HG02571 (cell line): Measurements from ENCODE around the gene KRTAP12-3.
"Not testable (repeated sequence)": the region's sequence is repeated elsewhere in the genome, so short reads cannot be mapped to it uniquely, and the experiment has no call there.

Experiments
- ATAC-seq: cut with Tn5 transposase; IDR thresholded peaks from one replicate; pipeline ENCODE4 v1.9.1; 2021; ENCODE audit warnings: mild to moderate bottlenecking, moderate library complexity; ENCODE audit not compliant: unreplicated experiment

Gene KRTAP12-3, protein sequence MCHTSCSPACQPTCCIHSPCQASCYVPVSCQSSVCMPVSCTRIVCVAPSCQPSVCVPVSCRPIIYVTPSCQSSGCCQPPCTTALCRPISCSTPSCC

DNA sequence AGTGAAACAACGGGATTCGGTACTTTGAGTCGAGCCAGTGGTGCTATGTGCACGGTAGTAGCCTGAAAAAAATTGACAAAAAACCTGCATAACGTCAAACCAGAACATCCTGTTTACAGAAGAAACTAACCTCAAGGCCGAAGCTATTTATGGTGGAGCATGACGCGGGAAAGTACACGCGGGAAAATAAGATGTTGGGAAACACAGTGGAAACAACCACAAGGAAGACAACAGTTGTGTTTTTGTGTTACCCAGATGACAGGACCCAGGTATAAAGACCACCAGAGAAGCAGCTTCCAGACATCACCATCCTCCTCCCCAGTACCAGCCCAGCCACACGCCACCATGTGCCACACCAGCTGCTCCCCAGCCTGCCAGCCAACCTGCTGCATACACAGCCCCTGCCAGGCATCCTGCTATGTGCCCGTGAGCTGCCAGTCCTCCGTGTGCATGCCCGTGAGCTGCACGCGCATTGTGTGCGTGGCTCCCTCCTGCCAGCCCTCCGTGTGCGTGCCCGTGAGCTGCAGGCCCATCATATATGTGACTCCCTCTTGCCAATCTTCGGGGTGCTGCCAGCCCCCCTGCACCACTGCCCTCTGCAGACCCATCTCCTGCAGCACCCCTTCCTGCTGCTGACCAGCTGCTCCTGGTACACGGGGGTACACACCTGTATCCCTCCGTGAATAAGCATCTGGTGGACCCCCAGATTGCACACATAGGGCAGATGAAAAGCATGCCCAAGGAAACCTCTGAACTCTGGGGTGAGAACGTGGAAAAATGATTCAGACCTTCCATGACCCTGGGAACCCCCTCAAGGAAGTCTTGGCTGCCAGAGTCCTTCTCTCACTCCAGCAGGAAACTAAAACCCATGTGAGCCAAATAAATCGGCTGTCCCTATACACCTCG, at the start of gene KRTAP12-3:
Gene KRTAP12-3 (plus strand): TSS at position 298 of the 906 bp plus-strand sequence. CDS start 48 bp downstream, at position 346.
- ATAC-seq: no peak

DNA sequence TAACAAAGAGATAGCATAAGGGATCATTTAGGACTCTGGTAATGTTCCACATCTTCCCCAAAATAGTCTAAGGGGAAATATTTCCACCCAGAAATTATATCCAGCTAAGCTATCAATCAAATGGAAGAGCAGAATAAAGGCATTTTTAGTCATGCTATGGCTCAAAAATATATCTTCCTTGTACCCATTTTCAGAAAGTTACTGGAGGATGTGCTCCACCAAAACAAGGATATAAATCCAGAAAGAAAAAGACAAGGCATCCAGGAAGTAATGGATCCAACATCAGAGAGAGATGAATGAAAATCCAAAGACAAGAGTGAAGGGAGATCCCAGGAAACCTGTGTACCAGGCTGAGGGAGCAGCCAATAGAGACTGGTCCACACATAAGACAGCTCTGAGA, 48.5 kb upstream of the KRTAP12-3 start:
- no peak for ATAC-seq

DNA sequence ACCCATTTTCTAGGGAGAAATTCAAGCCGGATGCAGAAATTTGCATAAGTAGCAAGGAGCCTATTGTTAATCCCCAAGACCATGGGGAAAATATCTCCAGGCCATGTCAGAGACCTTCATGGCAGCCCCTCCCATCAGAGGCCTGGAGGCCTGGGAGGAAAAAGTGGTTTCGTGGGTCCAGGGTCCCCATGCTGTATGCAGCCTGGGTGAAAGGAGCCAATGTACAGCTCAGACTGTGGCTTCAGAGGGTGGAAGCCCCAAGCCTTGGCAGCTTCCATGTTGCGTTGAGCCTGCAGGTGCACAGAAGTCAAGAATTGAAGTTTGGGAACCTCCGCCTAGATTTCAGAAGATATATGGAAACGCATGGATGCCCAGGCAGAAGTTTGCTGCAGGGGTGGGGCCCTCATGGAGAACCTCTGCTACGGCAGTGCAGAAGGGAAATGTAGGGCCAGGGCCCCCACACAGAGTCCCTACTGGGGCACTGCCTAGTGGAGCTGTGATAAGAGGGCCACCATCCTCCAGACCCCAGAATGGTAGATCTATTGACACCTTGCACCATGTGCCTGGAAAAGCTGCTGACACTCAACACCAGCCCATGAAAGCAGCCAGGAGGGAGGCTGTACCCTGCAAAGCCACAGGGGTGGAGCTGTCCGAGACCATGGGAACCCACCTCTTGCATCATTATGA, 47.4 kb upstream of the KRTAP12-3 start:
- not testable (repeated sequence) for ATAC-seq

DNA sequence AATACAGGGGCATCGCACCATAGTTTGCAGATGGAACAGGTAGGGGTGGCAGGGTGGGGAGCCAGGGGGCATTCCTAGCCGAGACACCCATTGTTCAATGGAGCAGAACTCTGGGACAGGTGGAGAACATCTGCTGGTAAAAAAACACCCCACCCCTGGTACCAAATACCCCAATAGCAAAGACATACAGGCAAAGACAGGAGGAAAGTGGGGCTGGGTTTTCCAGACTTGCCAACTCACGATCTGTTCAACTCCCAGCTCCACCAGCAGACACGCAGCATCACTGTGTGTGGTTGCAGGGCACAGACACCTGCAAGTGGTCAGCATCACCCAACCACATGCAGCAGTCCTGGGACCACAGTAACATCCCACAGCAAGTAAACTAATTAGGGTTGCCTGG, 46.2 kb upstream of the KRTAP12-3 start:
- no peak for ATAC-seq

DNA sequence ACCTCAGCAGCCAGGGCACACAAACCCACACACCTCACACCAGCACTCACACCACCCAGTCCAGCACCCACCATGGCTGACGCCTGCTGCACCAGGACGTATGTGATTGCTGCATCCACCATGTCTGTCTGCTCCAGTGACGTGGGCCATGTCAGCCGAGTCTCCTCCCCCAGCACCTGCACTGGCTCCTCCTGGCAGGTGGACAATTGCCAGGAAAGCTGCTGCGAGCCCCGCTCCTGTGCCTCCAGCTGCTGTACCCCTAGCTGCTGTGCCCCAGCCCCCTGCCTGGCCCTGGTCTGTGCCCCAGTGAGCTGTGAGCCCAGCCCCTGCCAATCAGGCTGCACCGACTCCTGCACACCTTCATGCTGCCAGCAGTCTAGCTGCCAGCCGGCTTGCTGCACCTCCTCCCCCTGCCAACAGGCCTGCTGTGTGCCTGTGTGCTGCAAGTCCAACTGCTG, 45.7 kb upstream of the KRTAP12-3 start, which contains the start of gene KRTAP10-8:
Gene KRTAP10-8 (plus strand): TSS at position 51 of the 458 bp plus-strand sequence. CDS start 22 bp downstream, at position 73.
- no peak for ATAC-seq

DNA sequence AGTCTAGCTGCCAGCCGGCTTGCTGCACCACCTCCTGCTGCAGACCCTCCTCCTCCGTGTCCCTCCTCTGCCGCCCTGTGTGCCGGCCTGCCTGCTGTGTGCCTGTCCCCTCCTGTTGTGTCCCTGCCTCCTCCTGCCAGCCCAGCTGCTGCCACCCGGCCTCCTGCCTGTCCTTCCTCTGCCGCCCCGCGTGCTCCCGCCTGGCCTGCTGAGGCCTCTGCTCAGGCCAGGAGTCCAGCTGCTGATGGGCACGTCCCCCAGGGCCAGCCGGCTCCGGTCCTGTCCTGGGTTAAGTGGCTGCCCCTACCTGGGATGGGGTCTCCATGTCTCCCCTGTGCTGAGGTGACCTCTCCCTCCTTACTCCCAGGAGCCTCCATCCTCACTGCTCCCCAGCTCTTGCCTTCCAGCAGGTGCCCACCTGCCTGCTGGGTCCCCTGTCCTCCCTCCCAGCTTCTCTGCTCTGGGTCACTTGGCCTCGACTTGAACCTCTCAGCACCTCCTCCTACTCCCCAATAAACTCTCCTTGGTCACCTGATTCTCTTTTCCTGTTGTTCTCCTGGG, 45.0 kb upstream of the KRTAP12-3 start:
- ATAC-seq: no peak

DNA sequence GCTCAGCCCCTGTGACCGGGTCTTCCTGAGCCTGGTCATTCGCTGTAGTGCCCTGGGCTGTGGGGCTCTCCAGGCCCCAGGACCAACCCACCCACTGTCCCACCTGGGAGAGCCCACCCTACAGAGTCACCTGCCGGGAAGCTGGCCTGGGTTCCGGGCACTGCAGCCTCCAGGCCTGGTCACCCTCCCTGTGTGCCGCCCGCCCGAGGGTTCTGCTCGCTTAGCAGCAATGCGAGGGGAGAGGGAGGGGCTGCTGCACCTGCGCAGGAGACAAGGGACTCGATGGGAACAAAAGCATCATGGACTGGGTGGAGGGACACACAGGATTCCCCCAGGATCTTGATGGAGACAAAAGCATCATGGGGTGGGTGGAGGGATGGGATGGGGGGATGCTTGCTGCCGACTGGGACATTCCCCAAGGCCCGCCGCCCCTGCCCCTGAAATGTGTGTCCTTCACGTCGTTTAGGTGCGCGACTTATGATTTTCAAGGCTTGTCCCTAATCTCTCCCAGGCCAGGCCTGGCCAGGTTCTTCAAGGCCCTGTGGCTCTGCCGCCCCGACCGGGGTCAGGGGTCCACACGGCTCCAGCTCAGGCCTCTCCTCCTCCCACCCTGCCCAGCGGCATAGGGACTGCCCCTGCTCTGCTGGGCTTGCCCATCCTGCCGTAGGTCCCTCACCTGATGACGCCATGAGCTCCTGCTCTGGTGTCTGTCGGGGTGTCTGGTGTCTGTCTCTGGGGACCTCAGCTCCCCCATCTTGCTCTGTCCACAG, 44.2 kb upstream of the KRTAP12-3 start:
- ATAC-seq: no peak

DNA sequence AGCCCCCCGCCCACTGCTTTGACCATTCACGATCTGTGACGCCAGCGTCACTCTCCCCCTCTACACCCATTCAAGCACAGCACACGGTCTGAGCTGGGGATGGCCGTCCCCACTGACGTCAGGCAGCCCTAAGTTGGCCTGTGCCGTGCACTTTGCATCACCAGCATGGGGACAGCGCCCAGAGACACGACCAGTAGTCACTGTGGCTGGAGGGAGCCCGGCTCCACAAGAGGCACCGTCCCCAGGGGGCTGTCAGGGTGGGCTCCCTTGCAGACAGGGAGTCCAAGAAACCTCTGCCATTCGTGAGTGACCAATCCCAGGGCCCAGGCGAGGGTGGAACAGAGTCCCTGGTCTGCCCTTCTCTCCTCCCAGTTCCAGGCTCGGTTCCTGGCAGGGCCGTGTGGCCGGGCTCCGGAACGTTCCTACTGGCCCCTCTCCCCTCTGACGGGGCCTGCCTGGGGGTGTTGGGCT, 43.5 kb upstream of the KRTAP12-3 start:
- ATAC-seq: no peak

DNA sequence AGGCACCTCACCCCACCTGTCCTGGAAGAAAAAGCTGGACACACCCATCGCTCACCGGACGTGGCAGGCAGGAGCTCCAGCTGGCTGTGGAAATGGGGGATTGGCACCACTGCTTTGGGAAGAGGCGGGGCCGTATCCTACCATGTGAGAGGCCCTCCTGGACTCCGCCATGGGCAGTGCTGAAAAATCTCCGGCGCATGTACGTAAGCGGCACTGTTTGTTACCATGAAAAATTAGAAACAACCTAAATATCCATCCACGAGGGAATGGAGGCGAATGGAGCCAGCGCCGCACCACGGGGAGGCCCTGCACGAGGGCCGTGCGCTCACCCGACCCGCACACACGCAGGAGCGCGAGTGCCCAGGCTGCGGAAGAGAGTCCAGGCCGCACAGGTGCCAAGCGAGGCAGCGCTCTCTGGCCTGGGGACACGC, 42.8 kb upstream of the KRTAP12-3 start:
- no peak for ATAC-seq

DNA sequence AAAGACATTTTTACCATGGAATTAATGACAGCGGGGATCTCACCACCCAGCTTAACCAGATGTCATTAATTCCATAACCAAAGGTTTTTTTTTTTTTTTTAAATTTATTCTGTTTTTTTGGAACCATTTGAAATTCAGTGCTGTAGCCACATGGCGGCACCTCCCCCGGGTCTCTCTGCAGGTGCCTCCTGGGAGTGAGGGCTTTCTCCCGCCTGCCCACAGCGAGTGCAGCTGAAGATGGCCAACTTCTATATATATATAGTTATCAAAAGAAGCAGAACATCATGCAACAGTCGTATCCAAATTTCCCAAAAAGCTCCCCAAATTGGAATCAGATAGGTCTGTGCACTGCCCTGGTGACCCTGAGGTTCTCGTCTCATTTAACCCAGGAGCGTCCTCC, 42.3 kb upstream of the KRTAP12-3 start:
- no peak for ATAC-seq

DNA sequence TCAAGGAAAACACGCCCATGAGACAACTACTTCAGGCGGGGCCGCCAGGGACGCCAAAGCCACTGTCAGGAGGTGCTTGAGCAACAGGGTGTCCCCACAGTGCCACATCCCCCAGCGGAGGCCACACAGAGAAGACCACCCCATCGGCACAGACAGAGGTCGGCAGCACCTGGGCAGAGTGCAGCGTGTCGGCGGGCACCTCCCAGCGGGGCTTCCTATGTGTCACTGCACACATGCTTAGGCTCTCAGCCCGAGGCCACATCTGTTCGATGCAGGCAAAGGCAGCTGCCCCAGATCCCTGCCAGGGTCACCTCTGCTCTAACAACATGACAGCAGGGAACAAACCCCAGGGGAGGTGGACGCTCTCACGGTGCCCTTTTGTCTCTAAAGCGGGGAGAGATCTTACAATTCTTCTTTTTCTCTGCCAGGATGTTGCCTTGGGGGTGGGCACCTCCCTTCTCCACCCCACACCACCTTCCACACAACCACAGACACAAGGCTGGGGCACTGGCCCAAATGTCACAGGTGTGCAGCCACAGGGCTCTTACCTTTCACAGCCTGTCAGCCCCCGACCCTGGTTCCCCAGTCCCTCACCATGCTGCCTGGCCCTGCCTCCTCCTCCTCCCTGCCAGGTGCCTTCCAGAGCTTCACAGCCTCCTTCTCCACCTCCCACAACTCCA, 41.7 kb upstream of the KRTAP12-3 start:
- no peak for ATAC-seq

DNA sequence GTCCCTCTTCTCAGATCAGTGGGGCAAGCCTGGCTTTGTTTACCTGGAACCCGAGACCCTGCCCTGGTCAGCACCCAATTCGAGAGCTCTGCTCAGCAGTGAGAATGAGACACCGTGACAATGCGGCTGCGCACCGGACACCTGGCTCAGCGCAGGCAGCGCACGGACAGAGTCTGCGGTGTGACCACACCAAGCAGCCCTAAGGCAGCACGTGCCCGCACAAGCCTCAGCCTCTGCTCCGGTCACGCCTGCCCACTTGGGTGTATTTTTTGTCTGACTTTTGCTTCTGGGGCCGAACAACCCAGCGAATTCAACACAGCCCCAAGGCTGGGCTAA, 41.2 kb upstream of the KRTAP12-3 start:
- ATAC-seq: no peak

DNA sequence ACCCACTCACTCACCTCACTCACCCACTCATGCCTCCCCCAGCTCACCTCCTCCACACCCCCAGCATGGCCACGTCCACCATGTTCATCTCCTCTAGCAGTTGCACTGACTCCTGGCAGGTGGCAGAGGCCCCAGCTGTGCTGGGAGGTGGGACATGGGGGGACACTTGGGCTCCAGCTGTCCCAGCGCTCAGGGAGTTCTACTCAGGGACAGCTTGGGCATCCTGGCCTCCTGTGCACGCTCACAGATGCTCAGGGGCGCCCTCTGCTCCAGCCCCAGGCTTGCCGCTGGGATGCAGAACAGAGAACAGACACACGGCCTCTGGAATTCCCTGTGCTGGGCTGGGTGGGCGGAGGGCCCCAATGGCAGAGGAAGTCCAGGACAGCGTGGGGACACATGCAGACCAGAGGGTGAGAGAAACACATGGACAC, 40.6 kb upstream of the KRTAP12-3 start:
- ATAC-seq: no peak

DNA sequence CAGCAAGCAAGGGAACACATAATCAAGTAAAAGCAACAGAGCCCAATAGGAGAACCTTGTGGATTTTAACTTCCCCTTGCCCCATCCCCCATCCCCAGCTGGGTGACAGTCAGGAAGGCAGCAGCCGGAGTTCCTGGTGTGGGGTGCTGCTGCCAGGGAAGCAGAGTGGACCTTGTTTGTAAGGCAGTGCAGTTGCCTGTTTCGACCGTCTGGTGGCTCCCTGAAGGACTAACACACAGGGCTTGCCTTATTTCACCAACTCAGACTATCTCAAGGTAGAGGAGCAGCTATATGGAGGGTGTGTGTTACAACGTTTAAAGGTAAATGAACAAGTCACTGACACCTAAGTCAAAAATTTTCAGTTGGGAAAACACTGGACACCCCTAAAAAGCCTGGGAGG, 39.2 kb upstream of the KRTAP12-3 start:
- no peak for ATAC-seq

DNA sequence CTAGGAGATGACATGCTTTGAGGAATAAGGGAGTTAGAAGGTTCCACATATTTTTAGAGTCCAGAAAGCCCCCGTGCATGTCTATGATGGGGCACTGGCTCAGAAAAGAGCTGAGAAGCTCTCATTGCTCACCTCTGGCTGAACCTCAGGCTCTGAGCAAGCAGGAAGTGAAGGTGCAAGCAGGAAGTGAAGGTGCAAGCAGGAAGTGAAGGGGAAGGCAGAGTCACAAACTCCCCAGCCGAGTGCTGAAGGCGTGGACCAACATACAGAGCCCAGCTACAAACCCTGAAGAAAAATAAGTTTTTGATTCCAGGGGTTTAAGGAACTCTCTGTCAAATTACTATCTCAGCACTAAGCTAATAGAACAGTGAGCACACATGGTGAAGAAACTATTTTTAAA, 38.8 kb upstream of the KRTAP12-3 start:
- no peak for ATAC-seq

DNA sequence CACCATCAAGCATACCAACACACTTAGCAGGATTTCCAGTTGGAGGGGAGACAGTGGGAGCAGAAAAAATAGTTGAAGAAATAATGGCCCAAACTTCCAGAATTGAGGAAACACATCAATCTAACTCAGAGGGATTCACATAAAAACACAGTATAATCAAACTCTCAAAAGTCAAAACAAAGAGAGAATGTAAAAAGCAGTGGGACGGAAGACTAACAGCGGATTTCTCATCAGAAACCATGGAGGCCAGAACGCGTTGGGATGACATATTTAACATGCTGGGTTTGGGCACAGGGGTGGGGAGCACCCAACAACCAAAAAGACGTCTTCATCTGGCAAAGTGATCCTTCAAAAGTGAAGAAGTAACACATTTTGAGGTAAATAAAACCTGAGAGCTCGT, 37.8 kb upstream of the KRTAP12-3 start:
- ATAC-seq: no peak

DNA sequence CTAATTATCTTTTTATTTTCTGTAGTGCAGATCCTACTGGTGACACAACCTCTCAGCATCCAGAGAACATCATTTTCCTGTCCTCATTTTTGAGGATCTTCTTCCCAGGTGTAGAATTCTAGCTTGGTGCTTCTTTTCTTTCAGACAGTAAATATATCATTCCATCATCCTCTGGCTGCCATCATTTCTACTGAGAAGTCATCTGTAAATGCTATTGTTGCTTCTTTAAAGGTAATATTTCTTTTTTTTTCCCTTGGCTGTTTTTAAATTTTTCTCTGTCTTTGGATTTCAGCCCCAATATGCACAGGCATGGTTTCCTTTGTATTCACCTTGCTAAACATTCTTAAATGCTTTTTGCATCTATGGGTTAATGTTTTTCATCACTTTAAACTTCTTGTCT, 34.2 kb upstream of the KRTAP12-3 start:
- no peak for ATAC-seq

DNA sequence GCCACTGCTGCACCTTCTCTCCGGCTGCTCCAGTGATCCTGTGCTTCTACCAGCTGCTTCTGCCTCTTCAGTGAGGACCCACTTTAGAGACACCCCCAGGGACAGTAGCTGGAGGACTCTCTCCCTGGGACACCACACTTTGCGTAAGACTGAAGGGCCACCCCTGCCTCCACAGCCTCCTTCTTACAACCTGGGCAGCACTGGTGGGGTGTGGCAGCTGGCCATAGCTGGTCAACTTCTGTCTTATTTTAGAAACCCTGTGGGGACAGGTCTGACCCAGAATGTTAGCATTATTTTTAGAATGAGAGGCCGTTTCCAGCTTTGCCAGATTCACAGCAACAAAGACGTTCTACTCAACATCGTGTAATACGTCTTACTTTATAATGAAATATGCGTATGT, 32.0 kb upstream of the KRTAP12-3 start:
- no peak for ATAC-seq

DNA sequence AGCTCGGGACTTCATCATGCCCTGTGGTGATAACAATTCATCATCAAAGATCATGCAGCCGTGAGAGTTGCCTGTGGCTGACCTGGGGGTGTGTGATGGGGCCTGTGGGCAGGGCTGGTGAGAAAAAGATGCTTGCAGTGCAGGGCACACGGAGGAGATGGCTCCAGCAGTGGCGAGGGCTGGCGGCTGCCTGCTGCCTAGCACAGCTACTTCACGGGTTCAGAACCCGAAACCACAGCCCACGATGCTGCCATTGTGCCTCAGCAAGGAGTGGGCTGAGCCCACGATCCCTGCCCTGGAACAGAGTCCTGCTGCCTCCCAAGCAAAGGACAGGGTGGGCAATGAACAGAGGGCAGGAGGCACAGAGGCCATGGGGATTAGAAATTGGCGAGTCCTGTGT, 31.5 kb upstream of the KRTAP12-3 start:
- ATAC-seq: no peak

DNA sequence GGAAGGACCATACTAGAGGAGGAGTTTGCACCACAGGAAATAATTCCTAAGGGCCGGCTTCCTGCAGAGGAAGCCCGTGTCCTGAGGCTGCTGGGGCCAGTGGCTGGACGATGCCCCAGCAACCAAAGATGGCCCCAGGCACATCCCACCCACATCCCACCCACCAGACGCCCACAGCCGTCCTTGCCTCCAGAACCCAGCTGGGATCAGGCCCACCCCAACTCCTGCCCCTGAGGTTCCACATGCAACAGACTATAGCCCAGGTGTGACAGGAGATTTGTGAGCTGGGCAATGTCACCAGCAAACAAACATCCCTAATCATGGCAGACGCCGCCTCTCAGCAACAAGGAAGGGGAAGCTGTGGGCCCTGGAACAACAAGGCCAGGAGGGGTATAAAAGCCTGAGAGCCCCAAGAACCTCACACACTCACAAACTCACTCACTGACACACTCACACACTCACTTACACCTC, 31.0 kb upstream of the KRTAP12-3 start, which contains the start of gene KRTAP10-9:
Gene KRTAP10-9 (plus strand): TSS at position 421 of the 471 bp plus-strand sequence. CDS start 79 bp downstream, outside the sequence.
- ATAC-seq: no peak
